HEK293 (cell line): Measurements from ENCODE around the gene CRIM1.

Source experiments
- MEIS1 ChIP-seq: sonication (generic); formaldehyde crosslinking; IDR thresholded peaks from 2 replicates; pipeline ENCODE4 v1.8.1; 2022; ENCODE audit warnings: missing genetic modification reagents, mild to moderate bottlenecking, borderline replicate concordance
- YY2 ChIP-seq: fragments of 450-650 bp; formaldehyde crosslinking; IDR thresholded peaks from 2 replicates; pipeline ENCODE4 v1.5.1; 2016; ENCODE audit warnings: missing biosample characterization, missing genetic modification characterization
- ZBTB11 ChIP-seq: fragments of 450-650 bp; formaldehyde crosslinking; conservative IDR thresholded peaks from 2 replicates; pipeline ENCODE4 v1.5.1; 2016; ENCODE audit warnings: low read depth, missing biosample characterization, missing genetic modification characterization
- ZBTB6 ChIP-seq: fragments of 450-650 bp; formaldehyde crosslinking; IDR thresholded peaks from 2 replicates; pipeline ENCODE4 v1.5.1; 2017; ENCODE audit warnings: missing biosample characterization, missing genetic modification characterization
- ZIC2 ChIP-seq: fragments of 450-650 bp; formaldehyde crosslinking; IDR thresholded peaks from 2 replicates; pipeline ENCODE4 v1.5.1; 2016; ENCODE audit warnings: missing biosample characterization, missing genetic modification characterization
- ZNF121 ChIP-seq: fragments of 450-650 bp; formaldehyde crosslinking; IDR thresholded peaks from 2 replicates; pipeline ENCODE4 v1.5.1; 2016; ENCODE audit warnings: missing biosample characterization, missing genetic modification characterization
- ZNF140 ChIP-seq: fragments of 450-650 bp; formaldehyde crosslinking; IDR thresholded peaks from 2 replicates; pipeline ENCODE4 v1.5.1; 2016; ENCODE audit warnings: missing biosample characterization, missing genetic modification characterization
- ZNF146 ChIP-seq: fragments of 450-650 bp; formaldehyde crosslinking; IDR thresholded peaks from 2 replicates; pipeline ENCODE4 v1.5.1; 2016; ENCODE audit warnings: missing biosample characterization, missing genetic modification characterization
- ZNF175 ChIP-seq: fragments of 450-650 bp; formaldehyde crosslinking; IDR thresholded peaks from 2 replicates; pipeline ENCODE4 v1.5.1; 2016; ENCODE audit warnings: missing biosample characterization, missing genetic modification characterization
- ZNF2 ChIP-seq: fragments of 450-650 bp; formaldehyde crosslinking; IDR thresholded peaks from 2 replicates; pipeline ENCODE4 v1.5.1; 2016; ENCODE audit warnings: missing biosample characterization, missing genetic modification characterization
- ZNF23 ChIP-seq: fragments of 450-650 bp; formaldehyde crosslinking; IDR thresholded peaks from 2 replicates; pipeline ENCODE4 v1.5.1; 2016; ENCODE audit warnings: missing biosample characterization, missing genetic modification characterization, borderline replicate concordance
- ZNF354C ChIP-seq: fragments of 450-650 bp; formaldehyde crosslinking; IDR thresholded peaks from 2 replicates; pipeline ENCODE4 v1.5.1; 2016; ENCODE audit warnings: missing biosample characterization, missing genetic modification characterization, low read depth, borderline replicate concordance
- ZNF433 ChIP-seq: fragments of 450-650 bp; formaldehyde crosslinking; IDR thresholded peaks from 2 replicates; pipeline ENCODE4 v1.5.1; 2016; ENCODE audit warnings: missing biosample characterization, missing genetic modification characterization, low read depth
- ZNF48 ChIP-seq: fragments of 450-650 bp; formaldehyde crosslinking; IDR thresholded peaks from 2 replicates; pipeline ENCODE4 v1.5.1; 2016; ENCODE audit warnings: missing biosample characterization, missing genetic modification characterization
- ZNF488 ChIP-seq: fragments of 450-650 bp; formaldehyde crosslinking; IDR thresholded peaks from 2 replicates; pipeline ENCODE4 v1.5.1; 2016; ENCODE audit warnings: missing biosample characterization, missing genetic modification characterization
- ZNF544 ChIP-seq: fragments of 450-650 bp; formaldehyde crosslinking; IDR thresholded peaks from 2 replicates; pipeline ENCODE4 v1.5.0; 2017; ENCODE audit warnings: missing biosample characterization, missing genetic modification characterization
- ZNF548 ChIP-seq: fragments of 450-650 bp; formaldehyde crosslinking; IDR thresholded peaks from 2 replicates; pipeline ENCODE4 v1.5.1; 2016; ENCODE audit warnings: missing biosample characterization, missing genetic modification characterization
- ZNF561 ChIP-seq: fragments of 450-650 bp; IDR thresholded peaks from 2 replicates; pipeline ENCODE4 v1.5.1; 2018; ENCODE audit warnings: missing biosample characterization, missing genetic modification characterization, borderline replicate concordance
- ZNF585B ChIP-seq: fragments of 450-650 bp; formaldehyde crosslinking; IDR thresholded peaks from 2 replicates; pipeline ENCODE4 v1.5.1; 2016; ENCODE audit warnings: missing biosample characterization, missing genetic modification characterization
- ZNF654 ChIP-seq: fragments of 450-650 bp; formaldehyde crosslinking; IDR thresholded peaks from 2 replicates; pipeline ENCODE4 v1.5.1; 2016; ENCODE audit warnings: low read depth, missing biosample characterization, missing genetic modification characterization
- ZNF658 ChIP-seq: fragments of 450-650 bp; formaldehyde crosslinking; IDR thresholded peaks from 2 replicates; pipeline ENCODE4; 2016; ENCODE audit warnings: missing biosample characterization, missing genetic modification characterization
- ZNF664 ChIP-seq: fragments of 450-650 bp; formaldehyde crosslinking; IDR thresholded peaks from 2 replicates; pipeline ENCODE4 v1.5.1; 2016; ENCODE audit warnings: missing biosample characterization, missing genetic modification characterization
- ZNF701 ChIP-seq: fragments of 450-650 bp; formaldehyde crosslinking; IDR thresholded peaks from 2 replicates; pipeline ENCODE4 v1.5.1; 2016; ENCODE audit warnings: missing biosample characterization, missing genetic modification characterization
- ZNF768 ChIP-seq: fragments of 450-650 bp; formaldehyde crosslinking; IDR thresholded peaks from 2 replicates; pipeline ENCODE4 v1.5.1; 2018; ENCODE audit warnings: missing biosample characterization, mild to moderate bottlenecking, missing genetic modification characterization
- ZNF777 ChIP-seq: fragments of 450-650 bp; formaldehyde crosslinking; IDR thresholded peaks from 2 replicates; pipeline ENCODE4 v1.5.1; 2017; ENCODE audit warnings: missing biosample characterization, missing genetic modification characterization, borderline replicate concordance
- ZNF791 ChIP-seq: fragments of 450-650 bp; formaldehyde crosslinking; IDR thresholded peaks from 2 replicates; pipeline ENCODE4 v1.5.1; 2016; ENCODE audit warnings: missing biosample characterization, missing genetic modification characterization
- TF ChIP-seq, protein P1 (sequence below): fragments of 450-650 bp; formaldehyde crosslinking; IDR thresholded peaks from 2 replicates; pipeline ENCODE4 v1.5.1; 2016; ENCODE audit warnings: missing biosample characterization, missing genetic modification characterization
- TF ChIP-seq, protein P2 (sequence below): fragments of 450-650 bp; formaldehyde crosslinking; IDR thresholded peaks from 2 replicates; pipeline ENCODE4 v1.5.1; 2016; ENCODE audit warnings: missing biosample characterization, missing genetic modification characterization, borderline replicate concordance
- TF ChIP-seq, protein P3 (sequence below): fragments of 450-650 bp; formaldehyde crosslinking; IDR thresholded peaks from 2 replicates; pipeline ENCODE4 v1.5.1; 2016; ENCODE audit warnings: missing biosample characterization, missing genetic modification characterization

CRIM1 gene

DNA sequence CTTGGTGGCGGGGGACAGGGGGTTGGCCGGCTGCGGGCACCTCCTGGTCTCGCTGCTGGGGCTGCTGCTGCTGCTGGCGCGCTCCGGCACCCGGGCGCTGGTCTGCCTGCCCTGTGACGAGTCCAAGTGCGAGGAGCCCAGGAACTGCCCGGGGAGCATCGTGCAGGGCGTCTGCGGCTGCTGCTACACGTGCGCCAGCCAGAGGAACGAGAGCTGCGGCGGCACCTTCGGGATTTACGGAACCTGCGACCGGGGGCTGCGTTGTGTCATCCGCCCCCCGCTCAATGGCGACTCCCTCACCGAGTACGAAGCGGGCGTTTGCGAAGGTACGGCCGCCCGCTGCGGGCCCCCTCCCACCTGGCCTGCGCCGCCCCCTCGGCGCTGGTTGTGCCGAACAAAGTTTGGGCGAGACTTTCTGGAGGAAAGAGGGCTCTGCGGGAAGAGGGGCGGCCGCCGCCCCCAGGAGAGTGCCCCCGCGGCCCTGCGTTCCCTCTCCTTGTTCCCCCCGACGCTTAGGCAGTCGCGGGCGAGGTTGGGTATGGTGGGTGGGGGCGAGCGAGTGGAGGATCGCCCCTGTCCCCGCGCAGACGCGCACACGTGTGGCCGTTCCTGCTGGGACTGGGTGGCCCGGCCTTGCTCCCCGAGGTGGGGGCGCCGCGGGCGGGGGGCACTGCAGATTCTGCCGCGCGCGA, 866 bp downstream of the CRIM1 start (continued):
- TF ChIP-seq ZBTB11 (tag by site-specific recombination) (0 out of 2 replicates have a peak, but pooled peaks have one; percentile 15), MEIS1 (no peak), ZBTB6 (tag by site-specific recombination) (no peak), ZNF664 (tag by site-specific recombination) (no peak), ZNF544 (tag by site-specific recombination) (no peak), ZNF23 (no peak), ZNF585B (no peak), ZNF488 (tag by site-specific recombination) (no peak), ZNF354C (tag by site-specific recombination) (no peak), ZNF175 (tag by site-specific recombination) (no peak), ZNF140 (no peak), ZNF654 (tag by site-specific recombination) (no peak), ZIC2 (0 out of 2 replicates have a peak, but pooled peaks have one; percentile 34), ZNF701 (tag by site-specific recombination) (no peak), ZNF561 (peak; percentile 10; the same call in 1 of the 2 replicates), ZNF768 (tag by site-specific recombination) (no peak), ZNF791 (tag by site-specific recombination) (no peak), ZNF48 (tag by site-specific recombination) (no peak), ZNF2 (tag by site-specific recombination) (peak; percentile 23; the same call in 1 of the 2 replicates), ZNF548 (tag by site-specific recombination) (no peak), ZNF433 (tag by site-specific recombination) (no peak), ZNF658 (tag by site-specific recombination) (no peak), ZNF777 (tag by site-specific recombination) (no peak), YY2 (no peak), ZNF146 (tag by site-specific recombination) (no peak), ZNF121 (tag by site-specific recombination) (no peak)
- TF ChIP-seq, protein P1, sequence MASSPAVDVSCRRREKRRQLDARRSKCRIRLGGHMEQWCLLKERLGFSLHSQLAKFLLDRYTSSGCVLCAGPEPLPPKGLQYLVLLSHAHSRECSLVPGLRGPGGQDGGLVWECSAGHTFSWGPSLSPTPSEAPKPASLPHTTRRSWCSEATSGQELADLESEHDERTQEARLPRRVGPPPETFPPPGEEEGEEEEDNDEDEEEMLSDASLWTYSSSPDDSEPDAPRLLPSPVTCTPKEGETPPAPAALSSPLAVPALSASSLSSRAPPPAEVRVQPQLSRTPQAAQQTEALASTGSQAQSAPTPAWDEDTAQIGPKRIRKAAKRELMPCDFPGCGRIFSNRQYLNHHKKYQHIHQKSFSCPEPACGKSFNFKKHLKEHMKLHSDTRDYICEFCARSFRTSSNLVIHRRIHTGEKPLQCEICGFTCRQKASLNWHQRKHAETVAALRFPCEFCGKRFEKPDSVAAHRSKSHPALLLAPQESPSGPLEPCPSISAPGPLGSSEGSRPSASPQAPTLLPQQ (tag by site-specific recombination), result no peak
- TF ChIP-seq, protein P2, sequence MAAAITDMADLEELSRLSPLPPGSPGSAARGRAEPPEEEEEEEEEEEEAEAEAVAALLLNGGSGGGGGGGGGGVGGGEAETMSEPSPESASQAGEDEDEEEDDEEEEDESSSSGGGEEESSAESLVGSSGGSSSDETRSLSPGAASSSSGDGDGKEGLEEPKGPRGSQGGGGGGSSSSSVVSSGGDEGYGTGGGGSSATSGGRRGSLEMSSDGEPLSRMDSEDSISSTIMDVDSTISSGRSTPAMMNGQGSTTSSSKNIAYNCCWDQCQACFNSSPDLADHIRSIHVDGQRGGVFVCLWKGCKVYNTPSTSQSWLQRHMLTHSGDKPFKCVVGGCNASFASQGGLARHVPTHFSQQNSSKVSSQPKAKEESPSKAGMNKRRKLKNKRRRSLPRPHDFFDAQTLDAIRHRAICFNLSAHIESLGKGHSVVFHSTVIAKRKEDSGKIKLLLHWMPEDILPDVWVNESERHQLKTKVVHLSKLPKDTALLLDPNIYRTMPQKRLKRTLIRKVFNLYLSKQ (tag by site-specific recombination), result no peak
- TF ChIP-seq, protein P3, sequence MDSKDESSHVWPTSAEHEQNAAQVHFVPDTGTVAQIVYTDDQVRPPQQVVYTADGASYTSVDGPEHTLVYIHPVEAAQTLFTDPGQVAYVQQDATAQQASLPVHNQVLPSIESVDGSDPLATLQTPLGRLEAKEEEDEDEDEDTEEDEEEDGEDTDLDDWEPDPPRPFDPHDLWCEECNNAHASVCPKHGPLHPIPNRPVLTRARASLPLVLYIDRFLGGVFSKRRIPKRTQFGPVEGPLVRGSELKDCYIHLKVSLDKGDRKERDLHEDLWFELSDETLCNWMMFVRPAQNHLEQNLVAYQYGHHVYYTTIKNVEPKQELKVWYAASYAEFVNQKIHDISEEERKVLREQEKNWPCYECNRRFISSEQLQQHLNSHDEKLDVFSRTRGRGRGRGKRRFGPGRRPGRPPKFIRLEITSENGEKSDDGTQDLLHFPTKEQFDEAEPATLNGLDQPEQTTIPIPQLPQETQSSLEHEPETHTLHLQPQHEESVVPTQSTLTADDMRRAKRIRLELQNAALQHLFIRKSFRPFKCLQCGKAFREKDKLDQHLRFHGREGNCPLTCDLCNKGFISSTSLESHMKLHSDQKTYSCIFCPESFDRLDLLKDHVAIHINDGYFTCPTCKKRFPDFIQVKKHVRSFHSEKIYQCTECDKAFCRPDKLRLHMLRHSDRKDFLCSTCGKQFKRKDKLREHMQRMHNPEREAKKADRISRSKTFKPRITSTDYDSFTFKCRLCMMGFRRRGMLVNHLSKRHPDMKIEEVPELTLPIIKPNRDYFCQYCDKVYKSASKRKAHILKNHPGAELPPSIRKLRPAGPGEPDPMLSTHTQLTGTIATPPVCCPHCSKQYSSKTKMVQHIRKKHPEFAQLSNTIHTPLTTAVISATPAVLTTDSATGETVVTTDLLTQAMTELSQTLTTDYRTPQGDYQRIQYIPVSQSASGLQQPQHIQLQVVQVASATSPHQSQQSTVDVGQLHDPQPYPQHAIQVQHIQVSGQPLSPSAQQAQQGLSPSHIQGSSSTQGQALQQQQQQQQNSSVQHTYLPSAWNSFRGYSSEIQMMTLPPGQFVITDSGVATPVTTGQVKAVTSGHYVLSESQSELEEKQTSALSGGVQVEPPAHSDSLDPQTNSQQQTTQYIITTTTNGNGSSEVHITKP (tag by site-specific recombination), result peak; percentile 64
